NCI-H187 (cell line): ENCODE data around the gene COPZ2.
A peak's percentile ranks its signal among the peaks of the same experiment; 100 is the strongest.
"Not testable (repeated sequence)": the region's sequence is repeated elsewhere in the genome, so short reads cannot be mapped to it uniquely, and the experiment has no call there.

Source experiments
- DNase-seq, 2 experiments: peaks; one replicate each; lab custom pipeline; 2025; lab: John Stamatoyannopoulos, UW

Gene COPZ2

GRCh38 chr17:48030531-48030930, 7.1 kb downstream of the COPZ2 start:
- no peak for DNase-seq

GRCh38 chr17:48028736-48029135, 8.9 kb downstream of the COPZ2 start:
- no peak for DNase-seq

DNA sequence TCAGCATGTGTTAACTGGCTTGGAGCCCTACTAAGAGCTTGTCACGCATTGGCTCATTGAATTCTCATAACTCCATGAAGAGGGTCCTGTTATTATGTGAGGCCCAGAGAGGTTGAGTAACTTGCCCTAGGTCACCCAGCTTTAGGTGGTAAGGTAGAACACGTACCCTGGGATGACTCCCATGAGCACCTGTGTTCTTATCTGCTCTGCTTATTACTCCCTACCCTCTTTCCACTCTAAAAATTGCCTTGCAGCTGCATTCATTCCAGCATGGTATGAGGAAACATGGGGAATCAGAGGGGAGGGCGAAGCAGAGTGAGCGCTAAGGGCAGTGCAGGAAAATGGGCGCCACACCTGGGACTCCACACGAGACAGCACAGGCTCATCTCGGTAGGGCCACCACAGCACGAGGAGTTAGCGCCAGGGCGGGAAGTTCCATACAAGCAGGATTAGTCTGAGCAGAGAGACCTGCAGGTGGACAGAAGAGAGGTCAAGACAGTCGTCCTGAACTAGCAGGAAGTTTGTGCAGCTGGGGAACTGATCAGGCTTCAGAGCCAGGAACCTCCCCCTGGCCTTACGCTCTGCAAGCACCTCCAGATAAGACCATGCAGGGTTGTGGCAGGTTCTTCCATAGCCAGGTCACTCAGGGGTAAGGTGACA, 10.1 kb downstream of the COPZ2 start:
- DNase-seq, result no peak

DNA sequence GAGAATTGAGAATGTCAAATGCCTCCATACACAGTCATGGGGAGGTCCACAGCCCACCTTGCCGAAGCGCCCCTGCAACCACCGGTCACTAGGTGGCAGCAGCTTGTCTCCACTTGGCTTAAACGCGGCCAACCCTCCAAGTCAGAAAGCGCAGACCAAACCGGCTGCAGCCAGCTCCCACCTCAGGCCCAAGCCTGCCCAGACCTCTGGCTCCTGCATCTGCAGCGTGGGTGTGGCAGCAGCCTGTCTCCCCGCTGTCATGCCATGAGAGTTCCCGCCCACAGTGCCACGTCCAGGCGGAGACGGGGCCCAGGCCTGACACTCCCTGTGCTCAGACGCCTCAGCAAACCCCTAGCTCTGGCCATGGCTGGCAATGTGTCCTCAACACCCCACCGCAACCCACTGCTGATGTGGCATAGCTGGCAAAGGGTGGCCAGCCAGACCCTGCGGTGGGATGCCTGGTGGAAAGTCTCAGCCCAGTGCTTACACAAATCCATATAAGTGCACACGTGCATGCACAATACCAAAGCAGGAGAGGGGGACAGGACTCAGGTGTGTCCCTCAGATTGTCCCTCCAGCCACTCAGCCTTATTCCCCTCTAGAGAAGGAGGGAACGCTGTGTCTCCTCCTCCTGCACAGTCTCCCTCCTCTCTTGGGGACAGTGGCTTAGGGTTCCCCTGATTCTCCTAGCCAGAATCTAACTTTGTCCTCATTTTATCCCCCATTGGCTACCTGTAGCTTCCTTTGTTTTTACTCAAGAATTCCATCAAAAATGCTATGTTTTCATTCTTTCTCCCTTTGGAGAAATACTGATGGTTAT, 10.9 kb downstream of the COPZ2 start:
- DNase-seq, result peak; percentile 64 to 87

- no peak for DNase-seq
Observed at GRCh38 chr17:48025904-48026501, 11.6 kb downstream of the COPZ2 start.

DNA sequence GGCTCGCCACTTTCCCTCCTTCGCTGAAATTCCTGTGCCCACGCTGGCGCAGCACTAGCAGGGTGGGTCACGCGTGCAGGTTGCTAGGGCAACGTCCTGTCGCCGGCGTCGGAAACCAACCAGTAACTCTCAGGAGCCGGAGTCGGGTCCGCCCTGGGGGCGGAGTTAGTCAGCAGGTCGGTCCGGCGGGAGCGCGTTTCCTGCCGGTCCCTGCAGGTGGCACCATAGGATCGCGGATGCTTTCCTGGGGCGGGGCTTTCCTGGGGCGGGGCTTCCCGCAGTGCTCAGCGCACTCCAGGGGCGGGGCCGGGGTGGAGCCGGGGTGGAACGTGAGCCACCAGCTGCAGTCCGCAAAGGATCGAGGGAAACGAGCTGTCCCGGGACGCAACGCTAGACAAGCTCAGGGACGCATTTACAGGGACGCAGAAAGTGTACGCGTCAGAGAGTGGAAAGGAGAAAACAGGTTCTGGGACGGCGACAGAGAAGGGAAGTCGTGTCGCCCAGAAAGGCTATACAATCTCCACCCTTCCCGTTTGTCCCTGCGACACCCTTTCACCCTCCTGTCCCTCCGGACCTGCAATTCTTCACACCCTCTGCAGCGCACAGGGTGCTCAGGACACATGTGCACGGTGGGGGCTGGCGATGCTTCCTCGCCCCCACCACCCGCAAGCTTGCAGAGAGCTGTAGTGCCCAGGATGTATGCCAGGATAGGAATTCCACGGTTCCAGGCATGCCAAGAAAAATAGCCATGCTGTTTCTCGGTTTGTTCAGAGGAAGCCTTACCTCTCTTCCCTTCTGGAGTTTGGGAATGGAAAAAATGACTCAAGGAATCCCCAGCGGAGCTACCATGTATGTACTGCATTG, 12.3 kb downstream of the COPZ2 start:
- DNase-seq, result peak; percentile 91 to 93

DNA sequence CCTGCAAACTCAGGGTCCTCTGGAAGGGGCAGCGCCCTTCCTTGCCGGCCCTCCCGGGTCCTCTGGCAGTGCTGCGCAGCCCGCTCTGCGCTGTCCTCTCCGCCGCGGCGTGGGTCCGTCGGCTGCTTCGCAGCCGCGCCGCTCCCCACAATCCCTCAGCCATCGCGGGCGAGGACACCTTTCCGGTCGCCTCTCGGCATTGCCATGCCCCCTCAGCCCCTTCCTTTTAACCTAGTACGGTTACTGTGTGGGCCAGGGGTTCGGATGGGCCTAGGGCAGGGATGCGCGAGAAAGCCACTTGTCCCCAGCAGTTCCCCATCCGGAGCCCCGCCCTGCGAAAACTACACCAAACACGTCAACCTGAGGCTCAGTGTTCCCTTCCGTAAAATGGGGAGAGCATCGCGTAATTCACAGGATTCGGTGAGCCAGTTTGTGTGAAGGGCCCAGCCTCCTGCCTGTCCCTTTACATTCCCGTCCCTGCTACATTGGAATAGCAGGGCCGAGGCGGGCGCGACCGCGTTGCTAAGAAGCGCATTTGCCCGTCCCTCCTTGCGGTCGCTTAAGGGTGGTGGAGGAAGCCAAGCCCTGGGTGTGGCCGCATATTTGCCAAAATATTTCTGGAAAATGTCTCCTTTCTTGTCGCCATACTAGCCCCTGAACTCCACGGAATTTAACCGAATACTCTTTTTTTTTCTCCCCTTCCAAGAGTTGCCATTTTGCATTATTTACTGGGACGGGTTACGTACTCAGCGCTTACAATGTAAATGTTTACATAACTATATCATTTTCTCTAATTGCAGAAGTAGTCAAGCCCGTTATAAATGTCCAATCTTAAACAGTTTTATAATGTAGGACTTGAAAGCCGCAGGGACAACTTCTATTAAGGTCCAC, 13.2 kb downstream of the COPZ2 start:
- no peak for DNase-seq

DNA sequence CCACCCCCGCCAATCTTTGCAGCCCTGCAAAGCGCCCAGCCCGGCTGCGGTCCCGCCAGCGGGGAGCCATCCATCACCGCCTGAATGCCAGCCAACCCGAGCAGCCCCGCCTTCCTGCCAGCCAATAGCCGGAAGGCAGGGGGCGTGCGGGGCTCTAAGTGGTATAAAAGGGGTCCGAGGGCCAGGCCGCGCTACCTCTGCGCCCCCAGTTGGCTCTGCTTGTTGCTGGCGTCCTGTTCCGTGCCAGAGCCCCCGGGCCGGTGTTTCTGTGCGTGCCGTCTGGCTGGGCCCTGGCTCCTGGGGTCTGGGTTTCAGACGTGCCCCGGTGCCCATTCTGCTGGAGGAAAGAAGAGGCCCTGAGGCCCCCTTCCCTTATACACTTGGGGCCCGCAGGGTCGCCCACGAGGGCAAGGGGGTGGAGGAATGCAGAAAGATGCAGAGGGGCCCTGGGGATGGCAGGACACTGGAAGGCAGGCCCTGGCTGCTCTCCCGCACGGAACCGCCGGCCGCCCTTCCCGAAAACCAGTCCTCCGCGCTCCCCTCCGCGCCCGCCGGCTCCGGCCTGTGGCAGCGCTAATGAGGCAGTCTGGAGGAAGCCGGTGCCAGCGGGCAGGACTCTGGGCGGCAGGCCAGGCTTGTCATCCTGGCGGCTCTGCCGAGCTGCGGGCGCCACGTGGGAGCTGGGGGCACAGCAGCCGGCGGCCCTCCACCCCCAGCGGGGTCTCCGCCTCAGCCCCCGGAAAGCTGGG, 14.0 kb downstream of the COPZ2 start:
- peak; percentile 50 to 65 for DNase-seq

GRCh38 chr17:48022901-48023300, 14.7 kb downstream of the COPZ2 start:
- DNase-seq, result no peak

- no peak for DNase-seq
Observed at GRCh38 chr17:48021934-48022333, 15.7 kb downstream of the COPZ2 start.

DNA sequence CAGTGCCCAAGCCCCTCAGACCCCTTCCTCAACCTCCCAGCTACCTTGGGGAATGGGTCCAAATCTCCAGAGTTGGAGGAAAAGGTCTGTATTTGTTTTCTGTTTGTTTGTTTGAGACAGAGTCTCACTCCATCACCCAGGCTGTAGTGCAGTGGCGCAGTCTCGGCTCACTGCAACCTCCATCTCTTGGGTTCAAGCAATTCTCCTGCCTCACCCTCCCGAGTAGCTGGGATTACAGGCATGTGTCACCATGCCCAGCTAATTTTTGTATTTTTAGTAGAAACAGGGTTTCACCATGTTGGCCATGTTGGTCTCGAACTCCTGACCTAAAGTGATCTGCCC, 19.8 kb downstream of the COPZ2 start:
- DNase-seq, result not testable (repeated sequence)

DNA sequence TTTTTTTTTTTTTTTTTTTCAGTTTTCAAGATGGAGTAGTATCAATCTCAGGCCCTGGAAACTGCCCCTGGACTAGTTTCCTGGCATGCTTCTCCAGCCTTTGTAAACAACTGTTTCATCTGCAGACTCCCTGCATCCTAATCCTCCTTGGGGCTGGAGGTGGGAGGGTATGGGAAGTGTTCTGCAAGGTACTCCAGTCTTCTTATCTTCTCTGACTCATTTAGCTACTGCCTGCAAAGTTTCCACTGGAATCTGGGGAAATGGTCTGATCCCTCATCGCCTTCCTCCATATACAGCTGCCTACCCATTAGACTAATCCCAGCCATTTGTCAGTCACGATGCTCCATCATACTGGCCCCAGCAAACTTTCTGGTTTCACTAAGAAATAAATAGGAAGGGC, 21.5 kb downstream of the COPZ2 start:
- DNase-seq, result no peak

DNA sequence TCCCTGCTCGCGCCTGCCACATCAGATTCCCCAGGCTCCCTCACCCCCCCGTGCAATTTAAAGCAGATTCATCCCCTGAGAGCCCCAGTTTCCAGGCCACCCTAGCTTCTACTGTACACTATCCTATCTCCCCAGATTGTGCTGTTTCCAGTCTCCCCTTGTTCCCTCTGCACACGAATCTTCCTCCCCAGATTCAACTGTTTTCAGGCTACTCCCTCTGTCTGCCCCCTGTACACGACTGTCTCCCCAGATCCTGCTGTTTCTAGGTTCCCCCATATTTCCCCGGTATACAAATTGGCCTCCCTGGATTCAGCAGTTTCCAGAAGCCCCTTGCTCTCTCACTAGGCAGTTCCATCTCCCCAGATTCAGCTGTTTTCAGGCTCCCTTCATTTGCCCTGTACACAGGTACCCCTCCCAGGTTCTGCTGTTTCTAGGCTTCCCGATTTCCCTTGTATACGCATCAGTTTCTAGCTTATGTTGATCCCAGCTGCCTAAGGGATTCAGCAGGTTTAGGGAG, 22.9 kb downstream of the COPZ2 start:
- peak in 1 of 2 experiments; percentile 41 for DNase-seq

DNA sequence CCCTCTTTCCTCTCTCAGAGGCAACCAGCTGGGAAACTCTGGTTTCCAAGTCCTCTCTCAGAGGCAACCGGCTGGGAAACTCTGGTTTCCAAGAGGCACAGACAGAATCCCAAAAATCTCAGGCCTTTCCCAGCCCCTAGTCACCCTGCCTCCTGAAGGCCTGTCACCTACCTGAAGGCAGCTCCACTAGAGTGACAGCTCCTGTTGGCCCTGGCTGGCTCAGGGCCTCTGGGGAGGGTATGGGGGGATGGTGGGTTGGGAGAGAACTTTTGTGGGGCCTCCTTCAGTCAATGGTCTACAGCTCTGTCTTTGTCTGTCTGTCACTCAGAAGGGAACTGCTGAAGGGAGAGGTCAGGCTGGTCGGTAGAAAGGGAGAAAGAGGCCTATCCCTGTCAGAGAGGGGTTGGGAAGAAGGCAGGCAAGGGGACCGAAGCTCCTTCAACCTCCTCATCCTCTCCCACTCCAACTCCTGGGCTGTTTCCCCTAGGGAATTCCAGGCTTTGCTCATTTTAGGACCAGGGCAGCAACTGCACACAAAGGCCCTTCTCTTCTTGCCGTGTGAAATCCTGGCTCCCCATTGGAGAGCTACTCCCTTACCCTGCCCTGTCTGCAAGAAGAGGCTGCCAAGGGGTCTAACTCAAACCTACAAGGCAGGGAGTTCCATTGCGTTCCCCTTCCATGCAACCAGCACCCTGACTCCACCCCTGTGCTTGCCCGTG, 23.6 kb downstream of the COPZ2 start:
- no peak for DNase-seq

- DNase-seq, result no peak
Observed at GRCh38 chr17:48012654-48013053, 24.9 kb downstream of the COPZ2 start.

DNA sequence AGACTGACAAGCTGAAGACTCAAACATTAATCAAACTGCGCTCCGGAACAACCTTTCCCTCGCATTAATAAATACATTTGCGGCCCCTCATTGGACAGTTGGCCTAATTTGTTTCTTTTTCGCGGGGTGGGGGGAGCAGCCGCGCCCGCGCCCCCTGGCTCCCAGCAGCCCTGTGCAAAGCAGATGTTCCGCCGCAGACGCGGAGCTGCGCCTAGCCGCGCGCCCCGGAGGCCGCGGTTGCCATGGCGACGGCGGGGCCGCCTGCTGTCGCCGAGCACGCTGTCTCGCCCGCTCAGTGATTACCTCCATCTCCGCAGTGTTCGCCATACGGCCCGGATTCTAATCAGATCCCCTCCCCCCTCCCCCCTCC, 25.5 kb downstream of the COPZ2 start:
- DNase-seq, result peak; percentile 43 to 77

DNA sequence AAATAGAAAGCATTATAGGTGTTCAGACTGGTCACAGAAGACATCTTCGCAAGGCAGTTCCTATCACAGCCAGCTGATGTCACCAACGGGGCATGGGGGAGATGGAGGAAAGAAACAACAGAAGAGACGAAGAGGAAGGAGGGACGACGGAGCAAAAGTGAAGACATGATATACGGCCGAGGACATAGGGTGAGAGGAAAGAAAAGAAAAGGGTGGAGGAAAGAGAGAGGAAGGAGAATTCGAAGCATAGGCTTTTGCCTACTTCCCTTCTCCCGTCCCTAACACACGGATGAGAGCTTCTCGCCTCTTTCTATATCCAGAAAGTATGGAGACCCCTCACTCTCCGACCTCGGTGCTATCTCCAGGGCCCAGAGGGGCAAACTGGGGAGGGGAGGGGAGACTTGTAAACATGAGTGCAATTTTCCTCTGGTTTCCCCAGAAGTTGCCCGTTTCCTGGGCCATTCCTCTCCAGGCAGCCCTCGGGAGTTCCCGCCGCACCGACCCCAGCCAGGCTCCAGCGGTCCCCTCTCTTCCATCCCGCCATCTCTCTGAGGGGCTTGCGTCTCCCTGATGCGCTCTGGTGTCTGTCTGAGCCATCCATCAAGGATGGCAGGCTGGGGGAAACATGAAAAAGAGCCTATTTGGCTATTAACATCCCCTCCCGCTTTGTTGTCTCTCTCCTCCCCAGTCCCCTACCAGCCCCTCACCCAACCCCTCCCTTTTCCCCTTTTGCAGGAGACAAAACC, 26.0 kb downstream of the COPZ2 start:
- peak in 1 of 2 experiments; percentile 41 for DNase-seq

DNA sequence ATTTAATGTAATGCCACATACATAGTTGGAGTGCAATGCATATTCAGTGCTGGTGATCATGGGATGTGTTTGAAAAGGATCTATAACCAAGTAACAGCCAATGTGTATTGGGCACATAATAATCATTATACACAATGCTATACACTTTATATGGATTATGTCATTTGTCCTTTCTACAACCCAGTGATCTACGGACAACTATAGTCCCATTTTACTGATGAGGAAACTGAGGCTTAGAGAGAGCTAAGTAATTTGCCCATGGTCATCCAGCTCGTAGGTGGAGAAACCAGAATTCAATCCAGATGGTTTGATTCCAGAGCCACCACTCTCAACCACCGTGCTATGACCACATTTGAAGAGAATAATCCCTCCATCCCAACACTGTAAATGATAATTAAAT, 27.4 kb downstream of the COPZ2 start:
- DNase-seq, result no peak
